NCI-H1436 (cell line): ENCODE data around the gene CBFA2T2.

Source experiments
- DNase-seq: peaks from one replicate; lab custom pipeline; 2025; lab: John Stamatoyannopoulos, UW

CBFA2T2 gene

DNA sequence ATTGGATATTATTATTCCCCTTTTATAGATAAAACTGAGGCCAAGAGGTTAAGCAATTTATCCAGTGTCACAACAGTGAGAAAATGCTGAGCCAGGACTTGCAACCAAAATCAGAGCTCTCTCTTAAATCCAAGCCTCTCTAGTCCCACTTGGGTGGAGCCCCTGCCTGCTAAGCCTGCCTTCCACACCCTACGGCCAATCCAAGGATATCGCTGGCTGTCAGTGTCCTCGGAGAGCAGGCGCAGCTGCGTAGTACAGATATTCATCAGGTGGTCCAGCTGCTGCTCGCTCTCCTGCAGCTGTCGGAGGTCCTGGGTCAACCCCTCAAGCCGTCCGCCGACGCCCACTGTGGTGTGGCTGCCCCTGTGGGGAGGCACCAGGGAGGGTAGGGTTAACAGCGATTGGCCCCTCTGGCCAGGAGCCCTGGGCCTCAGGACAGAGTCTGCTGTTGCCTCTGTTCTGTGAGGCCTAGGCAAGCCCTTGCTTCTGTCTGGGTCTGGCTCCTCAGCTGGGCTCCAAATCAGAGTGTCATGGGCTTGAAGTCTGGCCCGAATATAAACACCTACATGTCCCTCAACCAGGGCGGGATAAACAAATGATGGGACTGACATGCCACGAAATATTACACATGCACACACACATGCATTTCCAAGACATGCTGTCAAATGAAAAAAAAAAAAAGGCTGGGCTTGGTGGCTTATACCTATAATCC lies 188.3 kb downstream of the CBFA2T2 start:
- DNase-seq, result no peak

DNA sequence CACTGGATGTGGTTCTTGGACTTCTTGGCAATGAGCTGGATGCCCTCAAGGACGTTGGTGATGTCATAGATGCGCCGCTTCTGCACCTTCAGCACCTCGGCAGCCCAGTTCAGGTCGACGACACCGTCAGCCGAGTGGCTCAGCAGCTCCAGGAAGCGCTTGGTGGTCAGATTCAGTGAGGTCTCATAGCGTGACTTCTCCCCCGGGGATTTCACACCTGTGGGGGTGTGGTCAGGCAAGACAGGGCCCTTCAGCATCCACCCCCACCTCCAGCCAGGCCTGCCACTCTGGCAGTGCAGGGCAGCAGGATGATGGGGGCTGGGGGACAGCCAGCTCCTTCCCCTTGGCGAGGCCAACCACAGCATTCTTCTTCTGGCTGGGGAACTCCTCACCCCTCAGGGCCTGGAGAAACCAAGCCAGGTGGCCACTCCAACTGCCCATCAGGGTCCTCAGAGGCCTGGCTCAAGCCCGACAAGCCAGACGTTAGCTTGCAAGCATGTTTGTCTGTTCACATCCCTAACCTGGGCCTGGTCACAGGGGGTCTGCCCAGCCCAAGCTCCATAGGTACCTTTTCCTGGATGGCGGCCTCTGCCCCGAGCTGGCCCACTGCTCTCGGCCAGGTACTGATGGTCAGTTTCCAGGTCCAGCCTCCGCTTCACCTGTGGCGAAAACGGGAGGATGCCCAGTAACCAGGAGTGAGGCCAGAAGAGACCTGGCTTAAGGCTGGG lies 190.0 kb downstream of the CBFA2T2 start:
- no peak for DNase-seq

DNA sequence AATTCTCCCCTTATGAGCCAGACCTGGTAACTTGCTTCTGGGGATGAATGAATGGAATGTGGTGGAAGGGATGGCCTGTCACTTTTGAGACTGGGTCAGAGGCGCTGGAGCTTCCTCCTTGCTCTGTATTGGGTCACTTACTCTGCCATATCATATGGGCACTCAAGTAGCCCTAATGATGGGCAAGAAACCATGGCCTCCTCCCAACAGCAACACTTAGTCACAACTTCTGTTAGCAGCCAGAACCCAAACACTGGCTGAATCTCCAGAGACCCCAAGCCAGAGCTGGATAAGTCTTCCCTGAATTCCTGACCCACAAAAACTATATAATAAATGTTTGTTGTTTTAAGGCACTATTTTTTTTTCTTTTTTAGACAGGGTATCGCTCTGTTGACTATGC lies 190.8 kb downstream of the CBFA2T2 start:
- DNase-seq, result no peak

DNA sequence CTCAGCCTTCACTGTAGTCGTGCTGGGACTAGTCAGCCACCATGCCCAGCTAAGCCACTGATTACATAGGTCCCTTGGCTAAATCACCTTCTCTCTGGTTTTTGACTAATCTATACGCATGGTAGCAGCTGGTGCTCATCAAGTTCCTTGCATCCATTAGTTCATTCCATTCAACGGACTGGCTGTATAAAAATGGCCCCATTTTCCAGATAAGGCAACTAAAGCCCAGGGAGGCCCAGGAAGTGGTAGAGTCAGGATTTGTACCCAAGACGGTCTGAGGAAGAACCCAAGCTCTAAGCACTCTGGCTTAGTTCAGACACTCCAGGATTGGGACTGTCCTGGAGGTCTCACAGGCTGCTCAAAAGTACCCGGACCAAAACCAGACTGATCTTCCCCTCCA lies 191.4 kb downstream of the CBFA2T2 start:
- DNase-seq, result no peak

DNA sequence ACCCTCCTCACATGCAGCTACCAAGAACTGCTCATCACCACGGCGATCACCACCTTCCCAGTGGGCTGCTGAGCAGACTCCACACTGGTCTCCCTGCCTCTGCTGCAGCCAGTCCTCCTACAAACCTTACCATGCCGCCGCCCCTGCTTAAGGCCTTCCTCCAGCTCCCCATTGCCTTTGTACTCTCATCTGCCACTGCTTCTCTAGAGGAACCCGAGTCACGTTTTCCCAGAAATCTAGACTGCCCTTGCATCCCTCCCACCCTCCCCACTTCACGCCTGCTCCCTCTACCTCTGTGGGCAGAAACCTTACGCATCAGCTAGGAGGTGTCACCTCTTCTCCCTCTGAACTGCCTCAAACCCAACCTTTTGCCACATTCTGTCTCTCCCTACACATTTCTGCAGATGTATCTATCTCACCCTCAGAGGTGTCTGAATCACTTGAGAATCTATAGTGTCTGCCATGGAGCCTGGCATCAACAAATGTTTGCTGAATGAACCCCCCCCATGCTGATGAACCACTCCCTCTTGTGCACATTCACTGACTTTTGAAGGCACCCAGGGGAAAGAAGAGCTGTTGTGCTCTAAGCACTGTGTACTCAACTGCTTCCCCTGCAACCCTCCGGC lies 191.9 kb downstream of the CBFA2T2 start:
- DNase-seq, result no peak

DNA sequence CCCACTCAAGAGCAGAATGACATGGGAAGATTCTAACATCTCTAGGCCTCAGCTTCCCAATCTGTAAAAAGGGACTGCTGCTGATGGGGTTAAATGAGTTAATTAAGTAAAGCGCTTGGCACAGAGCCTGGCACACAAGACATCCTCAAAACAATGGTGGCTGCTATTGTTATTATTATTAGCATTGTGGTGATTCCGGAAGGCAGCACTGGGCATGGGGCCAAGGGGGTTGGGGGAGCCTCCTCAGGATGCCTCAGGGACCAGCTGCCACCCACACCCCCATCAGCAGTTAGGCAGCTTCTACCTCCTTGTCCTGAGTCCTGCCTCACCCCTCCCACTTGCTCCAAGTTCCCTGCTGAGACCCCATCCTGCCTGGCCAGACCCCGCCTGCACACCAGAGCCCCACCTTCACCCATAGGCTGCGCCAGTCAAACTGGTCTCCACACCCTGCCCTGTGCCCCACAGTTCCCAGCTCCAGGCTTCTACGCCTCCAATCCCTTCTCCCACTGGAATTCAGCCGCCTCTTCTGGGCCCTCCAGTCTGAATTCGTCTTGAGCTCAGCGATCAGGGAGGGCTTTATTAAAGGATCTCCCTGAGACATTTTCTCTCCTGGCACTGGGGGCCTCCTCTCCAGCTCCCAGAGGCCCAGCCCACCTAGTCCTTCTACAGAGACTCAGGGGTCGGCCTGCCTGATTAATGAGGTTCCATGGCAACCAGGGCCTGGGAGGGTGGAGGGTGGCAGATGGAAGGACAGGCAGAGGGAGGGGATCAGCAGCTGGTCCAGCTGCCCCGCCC lies 194.8 kb downstream of the CBFA2T2 start:
- peak; percentile 73 for DNase-seq

DNA sequence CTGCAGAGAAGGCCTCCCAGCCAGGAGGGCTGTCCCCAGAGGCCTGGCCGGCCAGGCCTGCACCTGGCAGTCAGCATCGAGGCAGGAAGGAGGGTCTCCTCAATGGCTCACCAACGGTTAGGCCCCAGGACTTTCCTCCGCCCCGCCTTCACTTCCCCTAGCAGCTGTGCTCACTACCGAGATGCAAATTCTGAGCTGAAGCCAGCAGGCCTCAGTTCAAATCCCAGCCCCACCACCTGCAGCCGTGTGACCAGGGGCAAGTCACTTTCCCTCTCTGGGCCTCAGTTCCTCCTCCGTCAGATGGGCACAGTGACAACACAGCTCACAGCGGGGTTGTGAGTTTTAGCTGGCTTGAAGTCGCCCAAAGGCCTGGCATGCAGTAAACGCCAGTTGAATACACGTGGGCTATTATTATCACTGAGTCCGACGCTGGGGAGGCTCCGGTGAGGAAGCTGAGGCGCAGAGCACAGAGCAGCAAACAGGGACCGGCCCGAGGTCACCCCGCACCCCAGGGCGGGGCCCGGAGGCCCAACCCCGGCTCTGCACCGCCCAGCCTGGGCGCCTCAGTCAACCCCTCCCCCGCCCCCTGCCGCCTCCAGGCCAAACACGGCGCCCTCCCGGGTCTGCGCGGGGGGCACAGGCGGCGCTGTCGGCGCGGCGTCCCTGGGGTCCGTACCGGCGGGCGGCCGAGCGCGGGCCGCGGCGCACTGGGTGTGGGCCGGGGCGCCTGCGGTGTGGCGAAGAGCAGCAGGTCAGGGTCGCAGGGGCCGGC lies 195.6 kb downstream of the CBFA2T2 start:
- peak; percentile 44 for DNase-seq

DNA sequence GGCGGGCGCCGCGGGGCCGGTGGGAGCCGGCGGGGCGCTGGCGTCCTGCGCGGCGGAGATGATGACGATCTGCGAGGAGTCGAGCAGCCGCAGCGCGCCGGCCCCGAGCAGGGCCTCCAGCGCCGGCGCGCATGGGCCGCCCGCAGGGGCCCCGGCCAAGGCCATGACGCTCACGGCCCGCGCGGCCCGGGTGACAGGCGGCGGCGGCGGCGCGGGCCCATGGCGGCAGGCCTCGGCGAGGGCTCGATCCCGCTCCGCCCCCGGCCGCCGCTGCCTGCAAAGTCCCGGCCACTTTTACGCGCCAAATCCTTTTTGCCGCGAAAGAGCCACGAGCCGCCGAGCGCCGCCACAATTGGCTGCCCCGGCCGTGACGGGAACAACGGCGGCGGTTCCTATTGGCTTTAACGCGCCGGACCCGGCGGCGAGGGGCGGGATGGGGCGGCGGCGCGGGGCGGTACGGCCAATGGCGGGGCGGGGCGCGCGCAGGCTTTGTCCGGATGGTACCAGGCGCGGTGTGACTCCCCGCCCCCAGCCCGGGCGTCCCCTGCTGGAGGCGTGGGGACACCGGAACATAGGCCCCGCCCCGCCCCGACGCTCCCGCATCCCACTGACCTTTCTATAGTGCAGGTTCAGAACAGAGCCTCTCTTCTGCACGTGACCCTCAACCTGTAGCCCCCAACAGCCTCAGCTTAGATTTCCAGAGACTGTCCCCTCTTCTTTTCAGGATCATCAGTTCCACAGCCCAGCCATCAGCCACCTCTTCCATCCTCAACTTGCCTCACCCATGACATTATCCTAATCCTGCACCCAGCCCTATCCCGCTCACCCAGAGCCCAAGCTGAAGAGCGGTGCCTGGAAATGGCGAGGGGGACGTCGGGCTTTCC lies 196.4 kb downstream of the CBFA2T2 start, which contains the start of gene E2F1:
Gene E2F1 (minus strand): TSS at position 286 of the 884 bp plus-strand sequence. CDS start 121 bp downstream, at position 165.
- DNase-seq, result peak; percentile 94

DNA sequence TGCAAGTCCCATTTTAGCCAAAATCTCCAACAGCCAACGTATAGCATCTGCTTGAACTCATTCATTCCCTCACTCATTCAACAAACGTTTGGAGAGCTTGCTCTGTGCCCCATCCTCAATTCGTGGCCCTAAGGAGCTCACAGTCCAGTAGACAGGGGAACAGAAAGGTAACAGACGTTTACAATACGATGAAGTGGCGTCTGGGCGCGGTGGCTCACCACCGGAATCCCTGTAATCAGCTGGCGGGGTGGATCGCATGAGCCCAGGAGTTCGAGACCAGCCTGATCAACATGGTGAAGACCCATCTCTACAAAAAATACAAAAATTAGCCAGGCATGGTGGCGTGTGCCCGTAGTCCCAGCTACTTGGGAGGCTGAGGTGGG lies 197.1 kb downstream of the CBFA2T2 start:
- no peak for DNase-seq

DNA sequence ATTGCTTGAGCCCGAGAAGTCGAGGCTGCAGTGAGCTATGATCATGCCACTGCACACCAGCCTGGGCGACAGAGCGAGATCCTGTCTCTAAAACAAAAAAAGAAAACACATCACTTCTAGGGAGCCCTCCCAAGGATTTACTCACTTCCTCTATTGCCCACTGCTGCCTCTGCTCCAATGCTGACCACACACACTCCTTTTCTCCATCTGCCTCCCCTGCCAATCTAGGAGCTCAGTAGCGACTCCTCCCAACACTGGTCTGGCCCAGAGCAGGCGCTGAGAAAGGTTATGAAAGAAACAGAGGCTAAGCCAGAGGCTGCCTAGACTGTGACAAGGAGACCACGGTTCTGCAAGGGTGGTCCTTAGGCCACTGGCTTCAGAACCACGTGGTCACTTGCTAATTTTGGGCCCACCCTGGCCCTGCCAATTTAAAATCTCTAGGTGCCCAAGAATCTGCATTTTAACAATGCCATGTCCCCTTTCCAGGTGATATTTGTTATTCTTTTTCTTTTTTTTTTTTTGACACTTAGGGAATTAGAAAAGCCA lies 197.5 kb downstream of the CBFA2T2 start:
- DNase-seq, result no peak

DNA sequence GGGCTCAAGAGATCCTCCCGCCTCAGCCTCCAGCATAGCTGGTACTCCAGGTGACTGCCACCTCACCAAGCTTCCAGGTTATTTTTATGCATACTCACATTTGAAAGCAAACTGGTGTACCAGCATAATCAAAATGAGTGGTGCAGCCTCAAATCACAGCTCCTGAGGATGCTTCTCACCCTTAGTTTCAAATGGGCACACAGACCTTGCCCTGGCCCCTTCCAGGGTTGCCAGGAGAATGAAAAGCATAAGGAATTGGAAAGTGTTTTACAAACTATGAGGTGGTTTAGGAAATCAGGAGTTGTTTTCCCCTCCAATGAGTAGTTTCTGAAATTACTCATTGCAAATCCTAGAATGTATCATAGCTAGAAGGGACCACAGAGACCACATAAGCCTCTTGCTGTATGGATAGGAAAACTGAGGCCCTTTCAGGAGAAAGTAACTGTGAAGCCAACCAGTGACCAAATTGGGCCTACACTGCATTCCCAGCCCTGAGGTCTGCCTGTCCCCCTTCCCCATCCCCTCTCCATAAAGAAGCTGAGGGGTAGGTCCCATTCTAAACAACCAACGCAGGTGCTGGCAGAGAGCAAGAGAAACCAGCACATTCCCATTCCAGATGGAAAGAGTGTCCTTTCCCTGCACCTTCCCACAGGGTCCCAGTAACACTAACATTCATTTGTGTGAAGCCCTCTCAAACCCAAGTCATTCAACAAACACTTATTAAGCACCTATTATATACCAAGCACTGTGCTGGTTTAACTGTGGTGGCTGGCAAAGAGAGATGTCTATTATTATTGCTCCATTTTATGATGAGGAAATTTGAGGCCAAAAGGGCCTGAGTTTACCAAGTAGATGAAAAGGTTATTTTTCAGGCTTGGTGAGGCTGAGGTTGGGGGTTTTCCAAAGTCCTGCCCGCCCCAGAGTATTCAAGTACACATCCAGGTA lies 198.4 kb downstream of the CBFA2T2 start:
- no peak for DNase-seq

DNA sequence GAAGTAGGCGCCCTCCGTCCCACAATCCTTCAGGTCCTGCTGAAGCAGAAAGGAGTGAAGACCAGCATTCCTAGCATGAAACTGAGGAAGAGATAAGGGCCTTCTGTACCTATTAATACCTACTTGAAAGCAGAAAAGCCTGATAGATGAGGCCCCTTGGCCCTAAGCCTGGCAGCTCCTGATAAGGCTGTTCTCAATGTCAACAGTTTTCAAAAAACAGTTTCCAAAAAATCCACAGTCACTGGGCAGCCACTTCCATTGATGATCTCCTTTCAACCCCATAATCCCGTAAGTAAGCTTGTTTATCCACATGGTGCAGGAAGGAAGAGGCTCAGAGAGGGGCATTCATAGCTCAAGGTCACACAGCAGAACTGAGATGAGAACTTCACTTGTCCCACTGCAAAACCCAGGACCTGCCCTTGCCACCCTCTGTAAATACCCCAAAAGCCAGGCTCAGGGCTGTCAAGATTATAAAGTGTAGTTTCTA lies 199.1 kb downstream of the CBFA2T2 start:
- DNase-seq, result no peak

DNA sequence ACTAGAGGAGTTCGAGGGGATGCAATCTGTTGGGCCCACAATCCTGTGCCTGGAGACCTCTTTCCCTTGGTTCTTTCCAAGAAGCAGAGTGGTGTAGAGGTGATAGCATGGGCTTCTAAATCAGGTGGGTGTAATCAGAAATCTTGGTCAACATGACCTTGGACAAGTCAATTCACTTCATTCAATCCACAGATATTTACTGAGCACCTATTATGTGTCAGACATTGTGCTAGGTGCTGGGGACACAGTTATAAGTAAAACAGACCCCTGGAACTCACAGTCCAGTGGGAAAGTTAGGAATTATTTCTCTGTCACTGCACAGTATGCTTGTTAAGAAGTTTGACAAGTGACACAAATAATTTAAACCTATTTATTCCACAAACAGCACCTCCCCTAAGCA lies 199.6 kb downstream of the CBFA2T2 start:
- DNase-seq, result no peak

DNA sequence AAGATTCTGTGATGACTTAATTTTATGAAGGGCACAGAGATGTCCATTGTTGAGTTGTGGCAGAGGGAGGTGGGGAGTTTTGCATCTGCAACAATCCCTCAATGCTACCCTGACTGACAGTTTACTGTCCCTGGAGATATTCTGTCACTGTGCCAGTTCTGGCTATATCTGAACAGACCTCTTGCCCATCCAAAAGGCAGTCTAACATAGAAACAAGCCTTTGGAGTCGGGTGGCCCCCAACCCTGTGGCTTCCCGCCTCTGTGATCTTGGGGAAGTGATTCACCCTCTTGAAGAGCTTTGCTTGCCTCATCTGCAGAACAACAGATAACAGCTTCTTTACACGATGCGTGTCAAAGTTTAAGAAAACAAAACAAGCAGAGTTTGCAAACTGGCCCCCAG lies 200.1 kb downstream of the CBFA2T2 start:
- DNase-seq, result no peak

DNA sequence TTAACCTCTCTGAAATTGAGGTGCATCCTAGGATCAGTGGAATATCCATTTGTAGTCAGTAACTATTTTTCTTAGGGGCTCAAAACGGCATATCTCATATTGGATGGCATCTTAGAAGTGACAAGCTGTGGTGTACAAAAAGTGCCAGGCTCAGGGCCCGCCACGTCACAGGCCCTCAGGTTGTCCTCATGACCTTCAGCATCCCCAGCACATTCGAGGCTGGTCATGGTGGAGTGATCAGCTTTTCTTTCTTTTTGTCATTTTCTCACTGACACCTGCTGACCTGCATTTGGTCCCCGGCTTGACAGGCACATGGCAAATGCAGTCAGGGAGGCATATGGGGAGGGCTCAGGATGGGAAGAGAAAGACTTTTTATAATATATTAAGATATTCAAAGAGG lies 203.4 kb downstream of the CBFA2T2 start:
- DNase-seq, result no peak

DNA sequence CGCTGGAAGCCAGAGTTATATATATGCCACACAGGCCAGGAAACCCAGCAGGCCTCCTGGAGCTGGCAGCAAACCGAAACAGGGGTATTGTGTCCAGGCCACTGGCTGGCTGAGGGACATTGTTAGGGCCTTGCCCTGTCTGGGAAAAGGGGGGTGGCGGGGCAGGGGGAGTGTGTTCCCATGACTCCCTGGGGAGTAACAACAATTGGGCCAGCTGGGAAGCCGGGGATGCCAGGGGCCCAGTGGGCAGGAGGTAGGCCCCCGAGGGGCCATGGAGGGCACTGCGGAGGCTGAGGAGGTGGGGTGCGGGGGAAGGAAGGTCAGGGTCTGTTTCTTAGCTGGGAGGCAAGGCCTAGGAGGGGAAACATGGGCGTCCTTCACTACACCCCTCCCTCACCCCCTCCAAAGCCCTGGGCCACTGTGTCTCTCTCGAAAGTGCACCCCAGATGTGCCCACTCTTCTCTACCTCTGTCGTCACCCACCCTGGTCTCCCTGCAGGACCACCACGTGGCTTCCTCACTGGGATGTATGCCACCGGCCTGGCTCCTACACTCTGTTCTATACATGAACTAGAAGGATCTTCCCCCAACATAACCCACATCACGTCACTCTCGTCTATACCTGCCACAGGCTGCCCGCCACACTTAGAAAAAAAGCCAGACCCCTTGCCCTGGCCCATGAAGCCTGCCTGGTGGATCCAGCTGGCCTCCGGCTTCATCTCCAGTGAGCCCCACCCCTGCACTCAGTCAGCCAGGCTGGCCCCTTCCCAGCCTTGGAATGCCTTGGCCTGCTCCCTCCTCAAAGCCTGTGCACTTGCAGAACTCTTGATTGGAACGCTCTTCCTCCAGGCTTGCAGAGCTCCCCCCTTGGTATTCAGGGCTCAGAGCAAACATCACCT lies 204.1 kb downstream of the CBFA2T2 start:
- no peak for DNase-seq

DNA sequence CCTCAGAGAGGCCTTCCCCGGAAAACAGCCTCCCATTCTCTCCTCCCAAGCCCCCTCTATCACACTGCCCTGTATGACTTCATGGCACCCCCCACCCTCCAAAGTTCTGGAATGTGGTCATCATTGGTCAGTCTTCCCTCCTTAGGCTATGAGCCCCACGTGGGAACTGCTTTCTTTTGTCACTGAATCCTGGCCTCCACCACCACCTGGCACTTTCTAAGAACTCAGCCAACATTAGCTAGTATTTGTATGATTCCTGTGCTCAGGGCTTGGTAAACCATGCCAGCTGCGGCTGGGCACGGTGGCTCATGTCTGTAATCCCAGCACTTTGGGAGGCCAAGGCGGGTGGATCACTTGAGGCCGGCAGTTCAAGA lies 204.7 kb downstream of the CBFA2T2 start:
- no peak for DNase-seq

DNA sequence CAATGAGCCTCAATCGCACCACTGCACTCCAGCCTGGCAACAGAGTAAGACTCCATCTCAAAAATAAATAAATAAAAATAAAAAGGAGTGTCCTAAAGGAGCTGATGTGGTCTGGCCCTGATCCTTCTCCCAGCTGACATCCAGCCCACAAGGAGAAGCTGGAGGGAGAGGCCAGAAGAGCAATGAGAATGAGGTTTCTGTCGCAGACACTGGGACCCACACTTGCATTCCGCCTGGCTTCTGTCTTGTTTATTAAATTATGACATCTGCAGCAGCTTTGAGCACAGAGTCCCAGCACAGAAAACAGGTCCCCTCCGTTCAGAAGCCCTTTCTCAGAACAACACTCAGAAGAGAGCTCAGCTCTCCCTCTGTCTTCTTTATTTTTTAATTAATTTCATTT lies 206.6 kb downstream of the CBFA2T2 start:
- no peak for DNase-seq
